ENCODE data around the gene TM9SF1.

TM9SF1 gene

GRCh38 chr14:24197056-24197450 lies 1.8 kb upstream of the TM9SF1 start:
- no peak for DNase-seq (ENCODE audit: low spot score)

GRCh38 chr14:24196071-24197055 lies 1.1 kb upstream of the TM9SF1 start:
- DNase-seq (ENCODE audit: low spot score): no peak

- DNase-seq (ENCODE audit: low spot score): no peak
These were observed 412 bp downstream of the TM9SF1 start for GRCh38 chr14:24194873-24195185.

GRCh38 chr14:24194186-24194872 lies 912 bp downstream of the TM9SF1 start:
- DNase-seq (ENCODE audit: low spot score): no peak

- no peak for DNase-seq (ENCODE audit: low spot score)
These were observed 2.3 kb downstream of the TM9SF1 start for GRCh38 chr14:24192933-24193332.

GRCh38 chr14:24190416-24190815 lies 4.8 kb downstream of the TM9SF1 start:
- no peak for DNase-seq (ENCODE audit: low spot score)

- DNase-seq (ENCODE audit: low spot score): no peak
These were observed 5.8 kb downstream of the TM9SF1 start for GRCh38 chr14:24189460-24189859.

GRCh38 chr14:24189059-24189375 lies 6.2 kb downstream of the TM9SF1 start:
- DNase-seq (ENCODE audit: low spot score): no peak

- peak; percentile 97 for DNase-seq (ENCODE audit: low spot score)
These were observed 6.8 kb downstream of the TM9SF1 start, which contains the start of gene IPO4 for GRCh38 chr14:24188251-24189058. IPO4 (minus strand) TSS chr14:24188816; CDS start chr14:24188787, 29 bp downstream.

- DNase-seq (ENCODE audit: low spot score): no peak
These were observed 7.7 kb downstream of the TM9SF1 start for GRCh38 chr14:24187539-24187915.

GRCh38 chr14:24186831-24187538 lies 8.3 kb downstream of the TM9SF1 start:
- DNase-seq (ENCODE audit: low spot score): no peak

- no peak for DNase-seq (ENCODE audit: low spot score)
These were observed 9.5 kb downstream of the TM9SF1 start for GRCh38 chr14:24185741-24186140.

GRCh38 chr14:24185026-24185425 lies 10.2 kb downstream of the TM9SF1 start:
- DNase-seq (ENCODE audit: low spot score): no peak

- no peak for DNase-seq (ENCODE audit: low spot score)
These were observed 10.9 kb downstream of the TM9SF1 start for GRCh38 chr14:24184104-24184970.

GRCh38 chr14:24183014-24183481 lies 12.2 kb downstream of the TM9SF1 start:
- no peak for DNase-seq (ENCODE audit: low spot score)

GRCh38 chr14:24182110-24182882 lies 12.9 kb downstream of the TM9SF1 start:
- no peak for DNase-seq (ENCODE audit: low spot score)

GRCh38 chr14:24181371-24182077 lies 13.7 kb downstream of the TM9SF1 start:
- DNase-seq (ENCODE audit: low spot score): no peak

- no peak for DNase-seq (ENCODE audit: low spot score)
These were observed 15.1 kb downstream of the TM9SF1 start for GRCh38 chr14:24179961-24180796.

Measured in activated CD4-positive, alpha-beta T cell treated with anti-CD3 and anti-CD28 coated beads, Interleukin-2, Interleukin-4, amounts not matched to agents 100 ng/mL and 50 ng/mL, durations not matched to agents 16 hours and 8 hours (primary cell).